Keratinocyte (primary cell): Measurements from ENCODE around the gene UBASH3B. TPM values are rescaled to one million over a fixed set of nuclear protein-coding genes. Genes with fewer than 3 reads are reported as not detected.

Source experiments
- DNase-seq: peaks from one replicate; pipeline ENCODE4 v3.0.0-alpha.2; 2011; ENCODE audit warnings: low read depth, missing footprints, low spot score
- FAIRE-seq: peaks from 2 replicates; lab custom pipeline; 2011; peaks lifted over from hg19 to GRCh38; lab: Jason Lieb, UNC
- H2AFZ ChIP-seq: 2 replicates; pipeline ENCODE4 v1.6.0; 2012; ENCODE audit warnings: low read length, control low read depth, inconsistent platforms; ENCODE audit not compliant: control insufficient read depth
- H3K27ac ChIP-seq: 2 replicates; pipeline ENCODE4 v1.5.1; 2011; ENCODE audit warnings: low read length; ENCODE audit not compliant: control insufficient read depth, insufficient read depth
- H3K27me3 ChIP-seq: 3 replicates; pipeline ENCODE4 v1.6.0; 2011; ENCODE audit warnings: low read length; ENCODE audit not compliant: control insufficient read depth, insufficient read depth; ENCODE audit errors: extremely low read depth
- H3K36me3 ChIP-seq, 2 experiments: 2 replicates in 1 of 2; 3 replicates in 1 of 2; pipeline ENCODE4 v1.5.1; 2011; ENCODE audit warnings: low read length in 2 of 2, mild to moderate bottlenecking in 1 of 2; ENCODE audit not compliant: control insufficient read depth in 2 of 2, insufficient read depth in 2 of 2; ENCODE audit errors: extremely low read depth in 1 of 2
- H3K4me1 ChIP-seq: 3 replicates; pipeline ENCODE4 v1.5.1; 2011; ENCODE audit warnings: low read length; ENCODE audit not compliant: control insufficient read depth, insufficient read depth; ENCODE audit errors: extremely low read depth
- H3K4me2 ChIP-seq: 3 replicates; pipeline ENCODE4 v1.6.0; 2011; ENCODE audit warnings: low read depth, low read length; ENCODE audit not compliant: control insufficient read depth, insufficient read depth; ENCODE audit errors: extremely low read depth
- H3K4me3 ChIP-seq, 3 experiments: fragments of 200-600 bp in 1 of 3; sonication (generic) in 1 of 3; 2 replicates in 2 of 3; 3 replicates in 1 of 3; pipeline ENCODE4 v1.5.1; 2011 to 2016; ENCODE audit warnings: low read length in 3 of 3, mild to moderate bottlenecking in 3 of 3, control low read depth in 2 of 3, inconsistent platforms in 1 of 3, low read depth in 1 of 3, mixed read lengths in 1 of 3, mixed run types in 1 of 3, moderate library complexity in 1 of 3; ENCODE audit not compliant: control insufficient read depth in 2 of 3, insufficient read depth in 2 of 3; ENCODE audit errors: extremely low read depth in 1 of 3
- H3K79me2 ChIP-seq: 2 replicates; pipeline ENCODE4 v1.6.0; 2012; ENCODE audit warnings: low read length; ENCODE audit not compliant: control insufficient read depth, insufficient read depth
- H3K9ac ChIP-seq: 3 replicates; pipeline ENCODE4 v1.6.0; 2011; ENCODE audit warnings: low read length; ENCODE audit not compliant: control insufficient read depth, insufficient read depth; ENCODE audit errors: extremely low read depth
- H3K9me1 ChIP-seq: 3 replicates; pipeline ENCODE4 v1.6.0; 2011; ENCODE audit warnings: low read length; ENCODE audit not compliant: control insufficient read depth, insufficient read depth; ENCODE audit errors: extremely low read depth
- H3K9me3 ChIP-seq: 2 replicates; pipeline ENCODE4 v1.5.1; 2012; ENCODE audit warnings: low read depth, low read length; ENCODE audit not compliant: control insufficient read depth
- H4K20me1 ChIP-seq: 3 replicates; pipeline ENCODE4 v1.6.0; 2011; ENCODE audit warnings: low read length; ENCODE audit not compliant: control insufficient read depth, insufficient read depth; ENCODE audit errors: extremely low read depth
- EZH2 ChIP-seq: IDR thresholded peaks from one replicate; pipeline ENCODE4 v1.6.1; 2012; ENCODE audit warnings: inconsistent platforms, mild to moderate bottlenecking, low read length, moderate library complexity
- dilution Hi-C: fragments of 300-500 bp; cut with MboI; formaldehyde crosslinking; loops from one replicate; pipeline ENCODE4 v1.7.0; 2020; ENCODE audit warnings: low sequenced_read_pairs; ENCODE audit not compliant: extremely low pct_ligation_motif_present
- polyA plus RNA-seq, 5 experiments: library from polyadenylated mRNA; depleted of rRNA in 3 of 5; stranded (reverse) in 3 of 5; stranded (forward) in 1 of 5; unstranded in 1 of 5; fragments of >200 nt; gene quantifications; 1 replicate in 1 of 5; 2 replicates in 3 of 5; 3 replicates in 1 of 5; pipeline versions ENCODE4 v1.2.1 to v1.2.3, GENCODE V29; 2011 to 2012; ENCODE audit warnings: missing spikeins in 2 of 5, low read depth in 1 of 5, low replicate concordance in 1 of 5
- TF ChIP-seq, protein P1 (sequence below), 3 experiments: IDR thresholded peaks in 1 of 3; conservative IDR thresholded peaks in 1 of 3; optimal IDR thresholded peaks in 1 of 3; 2 replicates in 2 of 3; 3 replicates in 1 of 3; pipeline versions ENCODE3 to v1.5.1; 2011; ENCODE audit warnings: low read length in 3 of 3, mild to moderate bottlenecking in 3 of 3, moderate library complexity in 2 of 3, control low read depth in 1 of 3, inconsistent platforms in 1 of 3; ENCODE audit not compliant: insufficient read depth in 2 of 3; ENCODE audit errors: extremely low read depth in 1 of 3

The UBASH3B gene
- polyA plus RNA-seq, 1 donor (not counting 4 experiments of a cell fraction or from before 2014, with no cell fraction given): 25.0 TPM

DNA sequence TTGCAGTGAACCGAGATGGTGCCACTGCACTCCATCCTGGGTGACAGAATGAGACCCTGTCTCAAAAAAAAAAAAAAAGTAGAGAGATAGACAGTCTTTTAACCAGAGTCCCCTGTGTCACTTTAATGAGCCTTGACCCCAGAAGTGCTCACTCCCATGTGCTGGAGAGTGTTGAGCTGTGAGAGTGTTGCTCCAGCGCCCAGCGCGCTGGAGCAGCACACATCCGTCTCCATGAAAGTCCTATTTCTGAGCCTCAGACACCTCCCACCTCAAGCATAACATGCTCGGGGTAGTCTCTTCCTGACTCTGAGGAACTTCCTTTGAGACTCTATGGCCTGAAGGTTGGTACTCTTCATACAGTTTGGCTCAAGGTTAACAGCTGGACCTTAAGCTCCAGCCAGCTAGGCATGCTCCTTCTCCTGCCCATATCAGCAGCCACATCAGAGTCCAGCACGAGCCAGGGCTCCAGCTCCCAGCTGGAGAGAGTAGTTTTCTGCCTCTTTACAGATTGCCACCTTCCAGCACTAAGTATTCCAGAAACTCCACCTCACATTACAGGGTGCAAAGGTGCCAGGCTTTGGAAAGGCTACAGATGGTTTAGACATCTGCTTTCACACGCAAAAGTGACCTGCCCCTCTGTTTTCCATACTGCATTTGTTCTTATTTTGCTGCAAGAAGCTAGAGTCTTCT is 29.4 kb upstream of the UBASH3B start:
- FAIRE-seq (no peak), DNase-seq (no peak)
- Histone ChIP-seq H3K27me3 (no peaks in the 10 kb centered on the region), H3K36me3 (no peaks in the 10 kb centered on the region), H3K9me3 (no peaks in the 10 kb centered on the region), H2AFZ (no peak overlapping the region), H3K27ac (no peak overlapping the region), H3K9me1 (no peaks in the 10 kb centered on the region), H3K4me1 (no peaks in the 10 kb centered on the region), H4K20me1 (no peaks in the 10 kb centered on the region), H3K4me3 (no peak overlapping the region), H3K79me2 (no peaks in the 10 kb centered on the region), H3K4me2 (no peak overlapping the region), H3K9ac (no peak overlapping the region)
- no peak for TF ChIP-seq EZH2
- TF ChIP-seq, protein P1, sequence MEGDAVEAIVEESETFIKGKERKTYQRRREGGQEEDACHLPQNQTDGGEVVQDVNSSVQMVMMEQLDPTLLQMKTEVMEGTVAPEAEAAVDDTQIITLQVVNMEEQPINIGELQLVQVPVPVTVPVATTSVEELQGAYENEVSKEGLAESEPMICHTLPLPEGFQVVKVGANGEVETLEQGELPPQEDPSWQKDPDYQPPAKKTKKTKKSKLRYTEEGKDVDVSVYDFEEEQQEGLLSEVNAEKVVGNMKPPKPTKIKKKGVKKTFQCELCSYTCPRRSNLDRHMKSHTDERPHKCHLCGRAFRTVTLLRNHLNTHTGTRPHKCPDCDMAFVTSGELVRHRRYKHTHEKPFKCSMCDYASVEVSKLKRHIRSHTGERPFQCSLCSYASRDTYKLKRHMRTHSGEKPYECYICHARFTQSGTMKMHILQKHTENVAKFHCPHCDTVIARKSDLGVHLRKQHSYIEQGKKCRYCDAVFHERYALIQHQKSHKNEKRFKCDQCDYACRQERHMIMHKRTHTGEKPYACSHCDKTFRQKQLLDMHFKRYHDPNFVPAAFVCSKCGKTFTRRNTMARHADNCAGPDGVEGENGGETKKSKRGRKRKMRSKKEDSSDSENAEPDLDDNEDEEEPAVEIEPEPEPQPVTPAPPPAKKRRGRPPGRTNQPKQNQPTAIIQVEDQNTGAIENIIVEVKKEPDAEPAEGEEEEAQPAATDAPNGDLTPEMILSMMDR (optimal IDR thresholded peaks at IDR 0.05 in 1 of 3, IDR thresholded peaks at IDR 0.05 in 1 of 3, conservative IDR thresholded peaks at IDR 0.05 in 1 of 3; ENCODE audit: extremely low read depth in 1 of 3, insufficient read depth in 2 of 3, low read length in 3 of 3): no peak
- dilution Hi-C loops: no loop called here

DNA sequence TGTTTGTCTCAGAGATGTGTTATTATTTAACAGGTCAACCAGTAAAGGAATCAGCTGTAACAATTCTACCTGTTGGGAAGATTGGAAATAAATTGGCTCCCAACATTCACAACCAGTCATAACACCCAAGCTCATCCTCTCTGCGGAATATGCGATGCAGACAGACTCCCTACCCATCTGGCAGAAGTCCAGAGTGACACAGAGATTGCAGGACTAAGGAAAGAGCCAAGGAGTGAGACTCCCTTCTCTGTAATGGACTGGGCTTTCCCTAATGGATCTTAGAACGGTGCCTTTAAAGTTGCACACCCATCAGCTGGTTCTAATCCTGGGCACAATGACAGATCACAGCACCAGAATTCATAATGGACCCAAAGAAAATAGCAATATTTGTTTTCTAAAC is 27.8 kb upstream of the UBASH3B start:
- no peaks in the 10 kb centered on the region for H3K9me1 ChIP-seq
- H4K20me1 ChIP-seq: no peaks in the 10 kb centered on the region
- no peaks in the 10 kb centered on the region for H3K36me3 ChIP-seq
- H3K9me3 ChIP-seq: no peaks in the 10 kb centered on the region
- H3K9ac ChIP-seq: no peak overlapping the region
- DNase-seq: no peak
- H2AFZ ChIP-seq: no peak overlapping the region
- H3K4me1 ChIP-seq: peaks cover 13% of the 10 kb centered on the region
- H3K79me2 ChIP-seq: no peaks in the 10 kb centered on the region
- no peak overlapping the region for H3K27ac ChIP-seq
- no peak overlapping the region for H3K4me3 ChIP-seq
- TF ChIP-seq EZH2: no peak
- TF ChIP-seq, protein P1 (optimal IDR thresholded peaks at IDR 0.05 in 1 of 3, IDR thresholded peaks at IDR 0.05 in 1 of 3, conservative IDR thresholded peaks at IDR 0.05 in 1 of 3; ENCODE audit: extremely low read depth in 1 of 3, insufficient read depth in 2 of 3, low read length in 3 of 3): no peak
- dilution Hi-C loops: no loop called here
- no peak overlapping the region for H3K4me2 ChIP-seq
- no peak for FAIRE-seq
- no peaks in the 10 kb centered on the region for H3K27me3 ChIP-seq
